ENCODE data around the gene RARB. TPM values are rescaled to one million over a fixed set of nuclear protein-coding genes. Genes with fewer than 3 reads are reported as not detected.

RARB gene
- total and polyA plus RNA-seq, 2 of the 13 experiments (the other 11 are each of a cell fraction or from before 2014, with no cell fraction given) = 0.16 TPM; not detected in 1

DNA sequence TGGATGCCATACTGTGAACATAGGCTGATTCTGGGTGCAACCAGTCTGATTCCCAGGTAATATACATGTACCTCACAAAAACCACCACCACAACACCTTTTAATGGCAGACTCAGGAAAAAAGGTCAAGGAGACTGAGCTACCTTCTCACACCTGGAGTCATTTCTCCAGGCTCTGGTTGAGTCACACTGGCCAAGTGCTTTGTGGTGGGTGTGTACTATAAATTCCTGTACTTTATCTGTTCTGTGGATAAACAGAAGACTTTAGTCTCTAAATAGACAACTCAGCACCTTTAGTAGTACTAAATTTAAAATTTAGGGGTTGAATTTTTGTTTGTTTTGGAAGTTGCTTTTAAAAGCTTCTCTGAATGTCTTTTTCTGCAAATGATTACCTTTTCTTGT, 190.0 kb downstream of the RARB start:
- POLR2A ChIA-PET = no interaction called here
- Histone ChIP-seq H3K9me3 (ENCODE audit: low read length) (no peaks in the 10 kb centered on the region), H3K79me2 (ENCODE audit: insufficient read depth, low read length) (no peaks in the 10 kb centered on the region), H3K36me3 (replicated peaks in 1 of 2; ENCODE audit: control insufficient read depth in 1 of 2, insufficient read depth in 2 of 2, low read length in 2 of 2) (peaks cover 6 to 43% of the 10 kb centered on the region in 2 experiments), H3K4me2 (ENCODE audit: low read depth, low read length) (no peak overlapping the region), H3K9ac (ENCODE audit: insufficient read depth, low read depth, low read length) (no peak overlapping the region), H3K4me3 (replicated peaks in 1 of 3; ENCODE audit: insufficient read depth in 1 of 3, low read depth in 2 of 3, low read length in 3 of 3) (no peak overlapping the region), H3K4me1 (ENCODE audit: insufficient read depth, low read length) (no peaks in the 10 kb centered on the region), H3K27ac (ENCODE audit: extremely low read length, insufficient read depth, low read length) (no peak overlapping the region), H4K20me1 (ENCODE audit: insufficient read depth, low read length) (no peaks in the 10 kb centered on the region), H2AFZ (ENCODE audit: low read length) (no peak overlapping the region), H3K27me3 (ENCODE audit: control insufficient read depth in 1 of 2, insufficient read depth in 2 of 2, low read length in 2 of 2) (no peaks in the 10 kb centered on the region)
- TF ChIP-seq NR2F6 (IDR thresholded peaks at IDR 0.05) (no peak), NR2F6 (CRISPR knock-in tag; IDR thresholded peaks at IDR 0.05) (no peak), ZNF496 (CRISPR knock-in tag; IDR thresholded peaks at IDR 0.05; ENCODE audit: insufficient replicate concordance) (no peak), PRMT3 (CRISPR knock-in tag; IDR thresholded peaks at IDR 0.05; ENCODE audit: borderline replicate concordance, low read depth) (no peak), NFE2L2 (IDR thresholded peaks at IDR 0.05; ENCODE audit: low read length) (no peak), FOXA3 (CRISPR knock-in tag; IDR thresholded peaks at IDR 0.05) (no peak), SIN3A (IDR thresholded peaks at IDR 0.05; ENCODE audit: borderline replicate concordance, low read depth, low read length) (no peak), ARID2 (CRISPR knock-in tag; IDR thresholded peaks at IDR 0.05; ENCODE audit: borderline replicate concordance) (no peak), HOXA7 (CRISPR knock-in tag; IDR thresholded peaks at IDR 0.05) (no peak), ZNF569 (CRISPR knock-in tag; IDR thresholded peaks at IDR 0.05; ENCODE audit: borderline replicate concordance) (no peak), ZNF484 (CRISPR knock-in tag; IDR thresholded peaks at IDR 0.05; ENCODE audit: borderline replicate concordance, low read depth) (no peak), ZNF766 (CRISPR knock-in tag; IDR thresholded peaks at IDR 0.05; ENCODE audit: borderline replicate concordance) (no peak)
- intact Hi-C loops (cut with micrococcal nuclease; ENCODE audit: unreplicated experiment) = no loop called here
- CTCF ChIA-PET (ENCODE audit: low intra/inter-chr PET ratio, low total read pairs) = no interaction called here
- no TSS peak for BruUV-seq (replicated peaks)
- in situ Hi-C loops (cut with HindIII; ENCODE audit: extremely low pct_ligation_motif_present, low pct_unique_long_range_greater_than_20kb) = no loop called here
- DNase-seq (ENCODE audit: low spot score) (no peak), FAIRE-seq (no peak), ATAC-seq (no peak)

DNA sequence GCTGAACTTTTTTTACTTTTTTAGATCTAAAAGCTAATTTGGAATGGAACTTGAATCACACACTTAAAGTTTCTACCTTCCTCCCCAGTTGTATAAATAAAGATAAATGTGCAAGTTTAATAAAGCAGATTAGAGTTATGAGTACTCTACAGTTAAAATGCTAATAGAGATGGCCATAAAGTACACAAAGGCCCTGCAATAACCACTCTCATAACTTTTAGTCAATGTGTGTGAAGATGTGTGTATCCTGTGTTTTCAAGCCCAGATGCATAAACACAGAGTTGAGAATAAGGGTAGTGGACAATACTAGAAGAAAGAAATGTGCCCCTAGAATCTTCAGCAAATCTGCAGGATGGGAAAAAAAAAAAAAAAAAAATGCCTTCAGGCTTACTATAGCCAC, 191.3 kb downstream of the RARB start:
- ChIA-PET CTCF (ENCODE audit: low intra/inter-chr PET ratio, low total read pairs) (no interaction called here), POLR2A (no interaction called here)
- H3K79me2 ChIP-seq (ENCODE audit: insufficient read depth, low read length) = no peaks in the 10 kb centered on the region
- in situ Hi-C loops (cut with HindIII; ENCODE audit: extremely low pct_ligation_motif_present, low pct_unique_long_range_greater_than_20kb) = no loop called here
- no peaks in the 10 kb centered on the region for H3K9me3 ChIP-seq (ENCODE audit: low read length)
- H3K4me1 ChIP-seq (ENCODE audit: insufficient read depth, low read length) = no peaks in the 10 kb centered on the region
- intact Hi-C loops (cut with micrococcal nuclease; ENCODE audit: unreplicated experiment) = no loop called here
- ATAC-seq (no peak), FAIRE-seq (no peak), DNase-seq (ENCODE audit: low spot score) (no peak)
- no peak overlapping the region for H2AFZ ChIP-seq (ENCODE audit: low read length)
- H3K4me2 ChIP-seq (ENCODE audit: low read depth, low read length) = no peak overlapping the region
- no peak overlapping the region for H3K27ac ChIP-seq (ENCODE audit: extremely low read length, insufficient read depth, low read length)
- H3K36me3 ChIP-seq (replicated peaks in 1 of 2; ENCODE audit: control insufficient read depth in 1 of 2, insufficient read depth in 2 of 2, low read length in 2 of 2) = peaks cover 4 to 48% of the 10 kb centered on the region in 2 experiments; a peak in 4 of 5 replicates
- H3K9ac ChIP-seq (ENCODE audit: insufficient read depth, low read depth, low read length) = no peak overlapping the region
- H4K20me1 ChIP-seq (ENCODE audit: insufficient read depth, low read length) = no peaks in the 10 kb centered on the region
- H3K27me3 ChIP-seq (ENCODE audit: control insufficient read depth in 1 of 2, insufficient read depth in 2 of 2, low read length in 2 of 2) = no peaks in the 10 kb centered on the region
- H3K4me3 ChIP-seq (replicated peaks in 1 of 3; ENCODE audit: insufficient read depth in 1 of 3, low read depth in 2 of 3, low read length in 3 of 3) = no peak overlapping the region
- BruUV-seq (replicated peaks) = no TSS peak
- TF ChIP-seq SP1 (IDR thresholded peaks at IDR 0.05) (no peak), SP1 (CRISPR knock-in tag; IDR thresholded peaks at IDR 0.05) (no peak), CREM (IDR thresholded peaks at IDR 0.05) (no peak), CREM (CRISPR knock-in tag; IDR thresholded peaks at IDR 0.05) (no peak), NFE2 (CRISPR knock-in tag; IDR thresholded peaks at IDR 0.05) (no peak), THAP11 (CRISPR knock-in tag; IDR thresholded peaks at IDR 0.05) (no peak), HNRNPH1 (optimal IDR thresholded peaks at IDR 0.05; ENCODE audit: low read depth, low read length) (no peak), HES4 (CRISPR knock-in tag; IDR thresholded peaks at IDR 0.05; ENCODE audit: borderline replicate concordance) (no peak), SRSF9 (IDR thresholded peaks at IDR 0.05; ENCODE audit: borderline replicate concordance, insufficient read depth, low read depth, low read length, poor library complexity, severe bottlenecking) (no peak), MED13 (CRISPR knock-in tag; IDR thresholded peaks at IDR 0.05) (no peak), ZNF501 (CRISPR knock-in tag; IDR thresholded peaks at IDR 0.05) (no peak), POLR2AphosphoS5 (IDR thresholded peaks at IDR 0.05; ENCODE audit: low read depth, low read length) (no peak), HNRNPUL1 (IDR thresholded peaks at IDR 0.05; ENCODE audit: low read depth, low read length) (no peak)

All from HepG2 (cell line).